HG02759 (cell line): ENCODE results near the gene PDPN.

ENCODE experiments used
- ATAC-seq: cut with Tn5 transposase; IDR thresholded peaks from one replicate; pipeline ENCODE4 v1.9.1; 2021; ENCODE audit warnings: mild to moderate bottlenecking, moderate library complexity; ENCODE audit not compliant: unreplicated experiment

PDPN gene

GRCh38 chr1:13576926-13577325, 6.7 kb upstream of the PDPN start:
- ATAC-seq, result no peak

DNA sequence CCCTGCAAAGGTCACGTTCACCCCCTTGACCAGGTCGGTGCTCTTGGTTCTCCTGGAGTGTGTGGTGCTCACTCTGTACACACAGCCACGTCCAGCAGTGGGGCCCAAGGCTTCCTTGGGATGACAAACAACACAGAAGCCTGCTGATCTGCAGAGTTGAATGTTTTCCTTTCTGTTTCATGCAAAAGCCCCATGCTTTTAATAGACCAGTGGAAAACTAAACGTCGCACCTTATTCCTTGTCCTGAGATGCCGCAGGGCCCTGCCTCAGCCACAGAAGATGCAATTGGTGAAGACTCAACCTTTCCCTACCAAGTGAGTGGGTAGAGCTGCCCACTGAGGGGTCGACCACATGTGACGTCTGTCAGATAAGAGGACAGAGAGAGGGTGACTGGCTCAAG, 5.8 kb upstream of the PDPN start:
- no peak for ATAC-seq

DNA sequence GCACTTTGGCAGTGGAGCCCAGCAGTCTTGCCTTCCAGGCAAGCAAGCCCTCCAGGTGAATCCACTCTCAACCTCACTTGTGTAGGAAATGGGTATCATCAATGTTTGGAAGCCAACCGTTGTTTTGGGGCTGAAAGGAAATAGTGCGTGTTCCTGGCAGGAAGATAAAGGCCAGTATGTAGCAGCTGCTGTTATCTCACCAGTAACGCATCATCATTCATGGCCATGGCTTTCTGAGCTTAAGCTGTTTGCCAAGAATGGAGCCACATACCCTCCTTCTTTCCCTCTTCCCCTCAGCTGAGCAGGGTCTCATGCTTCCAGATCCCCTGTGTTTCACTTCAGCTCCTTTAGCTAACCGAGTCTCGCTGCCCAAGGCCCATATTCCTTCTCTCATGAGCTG, 2.2 kb upstream of the PDPN start:
- no peak for ATAC-seq

DNA sequence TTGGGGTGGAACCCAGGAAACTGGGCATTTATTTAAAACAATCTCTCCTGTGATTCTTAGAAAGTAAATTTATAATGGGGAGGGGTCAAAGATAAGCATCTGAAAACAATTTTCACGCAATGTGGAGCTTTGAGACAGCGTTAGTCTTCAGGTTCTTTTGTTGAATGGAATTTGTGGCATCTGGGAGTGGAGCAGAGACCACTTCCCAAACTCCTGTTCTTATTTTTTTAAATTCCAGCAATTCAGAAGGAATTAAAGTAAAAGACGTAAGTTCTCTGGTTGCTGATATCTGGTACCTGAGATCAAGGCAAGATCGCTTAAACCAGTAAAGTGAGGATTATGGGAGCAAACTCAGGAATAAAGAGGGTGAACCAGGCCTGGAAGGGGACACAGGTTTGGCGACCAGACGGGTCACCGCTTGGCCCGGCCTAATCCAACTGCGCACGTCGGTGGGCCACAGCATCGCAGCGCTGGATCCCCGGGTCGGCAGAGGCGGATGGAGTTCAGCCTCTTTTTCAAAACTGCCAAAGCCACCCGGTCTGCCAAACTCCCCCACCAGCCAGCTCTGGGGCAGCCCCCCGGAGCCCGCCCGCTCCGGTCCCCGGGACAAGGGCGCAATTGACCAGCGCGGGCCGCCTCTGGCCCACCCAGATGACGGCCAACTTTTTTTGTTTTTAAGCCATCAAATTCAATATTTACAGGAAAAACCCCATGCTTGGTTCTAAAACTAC, 754 bp upstream of the PDPN start:
- ATAC-seq, result no peak

- no peak for ATAC-seq
Observed at GRCh38 chr1:13583966-13584791, 547 bp downstream of the PDPN start.

GRCh38 chr1:13584876-13585611, 1.4 kb downstream of the PDPN start:
- ATAC-seq, result no peak

DNA sequence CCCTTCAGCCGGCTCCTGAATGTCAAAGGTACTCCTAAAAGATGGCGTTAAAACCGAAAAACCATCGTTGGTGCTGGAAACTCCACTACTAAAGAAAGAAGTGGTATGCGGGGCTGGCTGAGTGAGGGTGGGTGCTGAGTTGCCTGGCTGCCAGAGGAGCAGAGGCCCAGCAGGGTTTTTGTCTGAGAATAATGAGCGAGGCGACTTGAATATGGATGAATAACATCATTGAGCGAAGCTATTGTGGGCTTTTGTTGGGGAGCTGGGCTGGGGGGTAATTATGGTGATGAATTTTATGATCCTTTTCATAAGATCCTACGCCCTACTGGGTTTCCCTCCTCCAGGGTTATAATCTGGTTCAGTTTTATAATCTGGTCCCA, 2.0 kb downstream of the PDPN start:
- ATAC-seq, result no peak

DNA sequence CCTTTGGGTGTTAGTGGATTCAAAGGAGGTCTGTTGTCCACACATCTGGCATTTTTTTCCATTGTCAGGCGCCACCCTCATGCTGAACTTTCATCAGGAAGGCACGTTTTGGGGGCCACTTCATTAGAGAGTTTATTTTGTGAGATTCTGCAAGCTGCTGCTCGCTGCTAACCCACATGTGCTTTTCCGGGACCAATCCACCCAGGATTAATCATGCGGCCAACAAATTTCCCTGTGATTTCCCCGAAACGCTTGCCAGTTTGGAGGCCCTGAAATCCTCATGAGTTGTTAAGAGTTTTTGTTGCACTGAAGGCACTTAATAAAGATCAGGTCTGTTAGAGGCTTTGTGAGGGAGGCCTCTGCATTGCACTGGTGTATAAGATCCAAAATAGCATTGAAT, 2.4 kb downstream of the PDPN start:
- ATAC-seq, result no peak

DNA sequence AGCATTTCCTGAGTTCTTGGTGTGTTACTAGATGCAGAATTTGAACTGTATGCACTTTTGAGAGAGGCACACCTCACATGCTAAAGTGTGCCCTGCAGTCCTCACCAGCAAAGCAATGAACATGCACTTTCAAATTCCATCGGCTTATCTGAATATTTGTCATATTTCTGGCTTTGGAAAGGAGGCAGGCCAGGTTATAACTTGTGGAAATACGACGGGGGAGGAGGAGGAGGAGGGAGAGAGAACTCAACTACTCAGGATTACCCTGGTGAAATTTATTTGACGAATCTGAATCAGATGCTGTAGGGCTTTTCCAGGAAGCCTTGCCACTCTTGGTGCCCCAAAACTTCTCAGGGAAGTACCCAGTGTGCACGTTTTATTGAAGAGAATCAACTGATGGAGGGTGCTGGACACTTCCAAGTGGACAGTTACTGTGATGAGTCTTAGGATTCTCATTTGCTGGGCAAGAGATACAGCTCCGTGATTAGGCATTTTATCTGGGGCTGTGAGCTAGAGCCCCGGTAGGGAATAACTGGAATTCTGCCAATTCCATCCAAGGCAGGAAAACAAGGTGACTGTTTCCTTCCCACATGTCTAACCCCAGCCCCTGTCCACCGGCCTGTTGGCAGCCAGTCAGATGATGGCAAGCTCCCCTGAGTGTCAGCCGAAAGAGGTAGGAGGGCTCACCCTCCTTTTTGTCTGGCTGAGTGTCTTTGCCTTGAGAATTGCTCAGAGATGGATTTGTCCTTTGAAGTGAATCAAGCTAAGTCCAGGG, 3.8 kb downstream of the PDPN start:
- no peak for ATAC-seq

GRCh38 chr1:13588946-13589796, 5.5 kb downstream of the PDPN start:
- no peak for ATAC-seq

DNA sequence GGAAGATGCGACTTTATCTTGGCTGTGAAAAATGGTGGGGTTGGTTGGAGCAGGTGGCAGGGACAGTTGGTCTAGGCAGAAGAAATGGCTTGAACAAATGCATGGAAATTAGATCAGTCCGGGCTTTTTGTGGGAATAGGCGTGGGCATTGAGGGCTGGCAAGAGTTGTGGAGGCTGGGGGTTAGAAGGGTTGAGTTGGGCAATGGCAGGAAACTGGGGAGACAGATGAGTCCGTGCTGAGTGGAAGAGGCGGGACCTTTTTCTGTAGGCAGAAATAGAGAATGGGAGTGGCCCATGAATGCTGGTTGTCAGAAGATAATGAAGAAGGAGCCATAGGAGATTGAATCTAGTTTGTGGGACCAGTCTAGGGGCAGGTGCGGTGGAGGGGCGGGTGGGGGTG, 6.9 kb downstream of the PDPN start:
- no peak for ATAC-seq

GRCh38 chr1:13593511-13594131, 10.0 kb downstream of the PDPN start:
- no peak for ATAC-seq

GRCh38 chr1:13595411-13595810, 11.8 kb downstream of the PDPN start:
- ATAC-seq, result no peak

DNA sequence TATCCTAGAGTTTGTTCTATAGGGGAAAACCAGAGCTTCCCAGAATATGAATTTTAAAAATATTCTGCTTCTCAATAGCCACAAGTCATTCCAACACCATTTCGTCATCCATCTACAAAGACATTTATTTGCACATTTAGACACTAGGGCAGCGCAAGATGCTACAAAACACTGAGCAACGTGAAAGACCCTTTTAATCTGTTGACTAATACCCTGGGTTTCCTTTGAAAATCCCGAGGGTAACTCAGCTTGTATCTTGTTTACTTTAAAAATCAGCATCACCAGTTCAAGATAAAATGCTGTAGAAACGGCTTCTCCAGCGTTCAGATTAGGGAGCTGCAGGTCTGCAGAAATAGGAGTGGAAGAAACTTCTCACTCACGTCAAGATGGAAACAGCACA, 13.5 kb downstream of the PDPN start:
- ATAC-seq, result no peak

DNA sequence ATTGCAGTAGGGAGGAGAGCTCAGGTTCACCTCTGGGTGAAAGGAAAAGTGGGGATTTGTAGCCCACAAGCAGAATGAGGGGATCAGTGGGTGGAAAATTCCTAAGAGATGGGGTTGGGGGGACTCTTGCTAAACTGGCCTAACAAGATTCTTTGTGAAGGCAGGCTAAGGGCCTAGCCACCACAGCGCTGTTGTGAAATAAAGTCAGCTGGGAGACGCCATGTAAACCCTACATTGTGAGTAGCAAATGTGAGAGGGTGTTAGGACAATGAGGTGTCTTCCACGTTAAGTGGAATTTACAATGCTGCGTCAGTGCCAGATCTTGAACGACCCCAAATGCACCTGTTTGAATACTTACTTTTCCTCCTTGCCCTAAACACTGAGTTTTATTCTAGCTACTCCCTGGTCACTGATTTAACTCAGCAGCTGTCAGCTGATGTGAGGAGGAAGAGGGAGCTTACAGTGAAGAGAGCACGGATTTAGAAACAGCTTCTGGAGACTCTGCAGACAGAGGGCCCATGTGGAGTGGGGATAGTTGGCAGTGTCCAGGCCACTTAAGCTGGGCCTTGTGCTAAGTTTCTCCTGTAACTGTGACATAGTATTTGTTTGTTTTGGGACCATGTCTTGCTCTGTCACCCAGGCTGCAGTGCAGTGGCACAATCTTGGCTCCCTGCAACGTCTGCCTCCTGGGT, 17.3 kb downstream of the PDPN start:
- no peak for ATAC-seq

DNA sequence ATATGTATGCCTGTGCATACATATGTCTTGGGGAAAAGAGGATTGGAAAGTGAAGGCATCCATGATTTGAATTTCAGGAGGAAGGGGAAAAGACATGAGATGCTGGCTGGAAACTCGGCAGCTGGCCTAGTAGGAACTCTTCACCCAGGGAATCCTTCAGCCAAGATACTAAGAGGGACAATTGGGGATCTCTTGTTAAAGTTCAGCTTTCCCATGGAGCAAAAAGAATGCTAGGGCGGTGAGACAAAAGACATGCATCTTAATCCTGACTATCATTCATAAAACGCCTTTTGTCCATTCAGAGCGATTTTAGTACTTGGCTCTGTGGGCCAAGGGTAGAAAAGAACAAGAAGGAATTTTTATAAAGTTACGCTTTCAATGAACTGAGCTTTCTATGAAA, 20.5 kb downstream of the PDPN start:
- no peak for ATAC-seq

DNA sequence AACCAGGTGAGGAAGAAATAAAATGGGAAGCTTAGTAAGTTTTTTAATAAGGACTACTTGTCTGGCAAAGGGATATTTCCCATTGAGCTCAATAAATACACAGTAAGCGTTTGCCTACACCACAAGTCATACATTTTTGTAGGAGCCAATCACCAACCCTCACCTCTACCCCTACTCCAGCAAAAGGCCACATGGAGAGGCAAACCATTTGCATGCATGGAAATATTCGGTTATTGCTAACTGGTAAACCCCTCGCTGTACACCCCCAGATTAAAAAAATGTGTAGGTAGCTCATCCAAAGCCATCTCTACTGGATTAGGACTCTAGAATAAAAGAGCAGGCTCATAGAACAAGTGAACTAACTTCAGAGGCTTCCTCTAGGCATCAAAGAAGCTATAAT, 21.1 kb downstream of the PDPN start:
- ATAC-seq, result no peak

GRCh38 chr1:13605159-13605558, 21.5 kb downstream of the PDPN start:
- no peak for ATAC-seq

GRCh38 chr1:13607002-13607401, 23.4 kb downstream of the PDPN start:
- ATAC-seq, result no peak
